HCT116 (cell line): ENCODE data around the gene SHF. TPM values are rescaled to one million over a fixed set of nuclear protein-coding genes. Genes with fewer than 3 reads are reported as not detected.
A peak's percentile ranks its signal among the peaks of the same experiment; 100 is the strongest.

Experiments used
- ATAC-seq: fragments of 200-7000 bp; cut with Tn5 transposase; 2 replicates; pipeline ENCODE4 v1.9.1; 2020; ENCODE audit warnings: mild to moderate bottlenecking, moderate library complexity
- BruUV-seq: library from RNA; stranded (reverse); fragments of 400-500 nt; replicated peaks from 2 replicates; lab custom pipeline; 2021; lab: Mats Ljungman, UMichigan
- CTCF ChIA-PET: fragments of 300-600 bp; sonication (Branson Sonifier 250); formaldehyde crosslinking; loops from one replicate; lab custom pipeline; 2021; ENCODE audit warnings: antibody characterized with exemption; lab: Charles Lee
- POLR2A ChIA-PET: fragments of 300-600, 350-600 bp; sonication (Branson Sonifier 250); formaldehyde crosslinking; loops from one replicate; lab custom pipeline; 2021; ENCODE audit warnings: antibody characterized with exemption; lab: Charles Lee
- RAD21 ChIA-PET, 2 experiments: fragments of 300-600 bp; sonication (Branson Sonifier 250); formaldehyde crosslinking; loops; one replicate each; lab custom pipeline; 2023; ENCODE audit warnings: low total read pairs in 2 of 2; ENCODE audit not compliant: uncharacterized antibody in 2 of 2, unreplicated experiment in 2 of 2, low non-redundant PET in 1 of 2; lab: Charles Lee
- DNase-seq: peaks from one replicate; pipeline ENCODE4 v3.0.0-alpha.2; 2010; ENCODE audit warnings: low read depth, low spot score
- H2AFZ ChIP-seq: fragments of 200-600 bp; shearing (Covaris generic), sonication (generic); 2 replicates; pipeline ENCODE4 v1.6.1; 2017; ENCODE audit warnings: low read depth, mixed run types, mixed read lengths, antibody characterized with exemption, low read length; ENCODE audit not compliant: poor library complexity, severe bottlenecking
- H3K27ac ChIP-seq: 2 replicates; pipeline ENCODE4 v1.5.1; 2012; ENCODE audit warnings: low read depth, low read length
- H3K27me3 ChIP-seq: fragments of 200-600 bp; sonication (generic); 2 replicates; pipeline ENCODE4 v1.6.1; 2016; ENCODE audit warnings: mixed run types, low read length, mixed read lengths; ENCODE audit not compliant: insufficient read depth
- H3K36me3 ChIP-seq, 2 experiments: fragments of 200-500 bp in 1 of 2; fragments of 200-600 bp in 1 of 2; sonication (Bioruptor generic) in 1 of 2; sonication (generic) in 1 of 2; 2 replicates each; pipeline versions ENCODE4 v1.5.1 to v1.6.1; 2014 to 2016; ENCODE audit warnings: low read length in 2 of 2, inconsistent platforms in 1 of 2, mixed read lengths in 1 of 2, mixed run types in 1 of 2; ENCODE audit not compliant: insufficient read depth in 2 of 2, control insufficient read depth in 1 of 2
- H3K4me1 ChIP-seq, 2 experiments: fragments of 200-600 bp in 1 of 2; sonication (generic) in 1 of 2; 2 replicates each; pipeline versions ENCODE4 v1.5.1 to v1.6.1; 2012 to 2017; ENCODE audit warnings: low read length in 2 of 2, inconsistent platforms in 1 of 2, mild to moderate bottlenecking in 1 of 2, mixed read lengths in 1 of 2, mixed run types in 1 of 2, moderate library complexity in 1 of 2; ENCODE audit not compliant: insufficient read depth in 2 of 2, control insufficient read depth in 1 of 2
- H3K4me2 ChIP-seq: fragments of 200-600 bp; sonication (generic); 2 replicates; pipeline ENCODE4 v1.6.1; 2017; ENCODE audit warnings: mixed run types, low read length, mixed read lengths
- H3K4me3 ChIP-seq, 2 experiments: fragments of 200-600 bp in 1 of 2; sonication (generic) in 1 of 2; replicated peaks in 1 of 2; 2 replicates each; pipeline ENCODE4 v1.5.1; 2011 to 2016; ENCODE audit warnings: low read length in 2 of 2, control low read depth in 1 of 2, low read depth in 1 of 2, mild to moderate bottlenecking in 1 of 2, mixed read lengths in 1 of 2, mixed run types in 1 of 2
- H3K79me2 ChIP-seq: fragments of 200-600 bp; sonication (generic); 2 replicates; pipeline ENCODE4 v1.6.1; 2017; ENCODE audit warnings: mild to moderate bottlenecking, mixed run types, low read length, moderate library complexity, mixed read lengths; ENCODE audit not compliant: insufficient read depth
- H3K9ac ChIP-seq: fragments of 200-600 bp; sonication (generic); 2 replicates; pipeline ENCODE4 v1.6.1; 2016; ENCODE audit warnings: low read length, mixed read lengths
- H3K9me2 ChIP-seq: fragments of 200-600 bp; sonication (generic), shearing (Covaris generic); 2 replicates; pipeline ENCODE4 v1.6.1; 2017; ENCODE audit warnings: mixed run types, mild to moderate bottlenecking, moderate library complexity; ENCODE audit not compliant: insufficient read depth
- H3K9me3 ChIP-seq, 2 experiments: fragments of 200-500 bp in 1 of 2; fragments of 200-600 bp in 1 of 2; sonication (Bioruptor generic) in 1 of 2; sonication (generic) in 1 of 2; 2 replicates each; pipeline ENCODE4 v1.6.1; 2014 to 2017; ENCODE audit warnings: low read length in 2 of 2, mixed read lengths in 2 of 2, inconsistent platforms in 1 of 2, low read depth in 1 of 2, mild to moderate bottlenecking in 1 of 2, mixed run types in 1 of 2, moderate library complexity in 1 of 2; ENCODE audit not compliant: control insufficient read depth in 1 of 2, insufficient read depth in 1 of 2
- H4K20me1 ChIP-seq: fragments of 200-600 bp; sonication (generic), shearing (Covaris generic); 2 replicates; pipeline ENCODE4 v1.6.1; 2017; ENCODE audit warnings: mixed run types, mild to moderate bottlenecking, moderate library complexity; ENCODE audit not compliant: insufficient read depth
- CEBPB ChIP-seq: IDR thresholded peaks from 2 replicates; pipeline ENCODE4 v1.6.1; 2012; ENCODE audit warnings: low read depth
- EGR1 ChIP-seq: IDR thresholded peaks from 2 replicates; pipeline ENCODE4 v1.6.1; 2012; ENCODE audit warnings: low read depth
- ELF1 ChIP-seq: IDR thresholded peaks from 2 replicates; pipeline ENCODE4 v1.6.1; 2012; ENCODE audit warnings: low read depth, borderline replicate concordance
- EZH2phosphoT487 ChIP-seq: fragments of 200-600 bp; IDR thresholded peaks from 2 replicates; pipeline ENCODE4 v1.6.1; 2018; ENCODE audit warnings: antibody characterized with exemption, borderline replicate concordance
- POLR2A ChIP-seq: IDR thresholded peaks from 2 replicates; pipeline ENCODE4 v1.7.0; 2011; ENCODE audit warnings: borderline replicate concordance; ENCODE audit not compliant: insufficient read depth, insufficient read length; ENCODE audit errors: extremely low read depth
- POLR2AphosphoS5 ChIP-seq: IDR thresholded peaks from 2 replicates; pipeline ENCODE4 v1.6.1; 2011; ENCODE audit warnings: mild to moderate bottlenecking, low read depth, low read length, moderate library complexity
- RAD21 ChIP-seq: IDR thresholded peaks from 2 replicates; pipeline ENCODE4 v1.6.1; 2012; ENCODE audit warnings: low read depth, mild to moderate bottlenecking
- SIN3A ChIP-seq: IDR thresholded peaks from 2 replicates; pipeline ENCODE4 v1.6.1; 2012; ENCODE audit warnings: low read depth
- SP1 ChIP-seq: IDR thresholded peaks from 2 replicates; pipeline ENCODE4 v1.6.1; 2012; ENCODE audit warnings: low read depth
- SRF ChIP-seq: IDR thresholded peaks from 2 replicates; pipeline ENCODE4 v1.6.1; 2012; ENCODE audit warnings: low read depth
- TCF7L2 ChIP-seq: IDR thresholded peaks from 2 replicates; pipeline ENCODE4 v1.7.0; 2011; ENCODE audit warnings: borderline replicate concordance, inconsistent platforms; ENCODE audit not compliant: insufficient read depth, insufficient read length; ENCODE audit errors: extremely low read depth
- ZFX ChIP-seq: fragments of 450-650 bp; IDR thresholded peaks from 2 replicates; pipeline ENCODE4 v1.6.1; 2017
- intact Hi-C: fragments of 100-400 bp; cut with micrococcal nuclease; formaldehyde crosslinking; loops from 2 replicates; pipeline ENCODE4 v1.10.0; 2022
- total RNA-seq: library from RNA; stranded (reverse); gene quantifications from one replicate; pipeline ENCODE4 v1.2.1, GENCODE V29; 2021; ENCODE audit not compliant: unreplicated experiment
- TF ChIP-seq, protein P1 (sequence below): IDR thresholded peaks from 2 replicates; pipeline ENCODE4 v1.6.1; 2012
- TF ChIP-seq, protein P2 (sequence below): IDR thresholded peaks from 2 replicates; pipeline ENCODE4 v1.6.1; 2012
- TF ChIP-seq, protein P3 (sequence below), 3 experiments: fragments of 200-600 bp in 1 of 3; sonication (generic) in 1 of 3; IDR thresholded peaks in 2 of 3; conservative IDR thresholded peaks in 1 of 3; 2 replicates each; pipeline ENCODE4 v1.5.1; 2012 to 2017; ENCODE audit warnings: low read depth in 2 of 3, low read length in 2 of 3, antibody characterized with exemption in 1 of 3, borderline replicate concordance in 1 of 3, control low read depth in 1 of 3, mild to moderate bottlenecking in 1 of 3, mixed read lengths in 1 of 3, mixed run types in 1 of 3, moderate library complexity in 1 of 3; ENCODE audit not compliant: insufficient read depth in 1 of 3
- TF ChIP-seq, protein P4 (sequence below): IDR thresholded peaks from 2 replicates; pipeline ENCODE4 v1.6.1; 2012; ENCODE audit warnings: low read depth

Gene SHF
- total RNA-seq, 1 experiment from 2014 or later, result 2.6 TPM

- H4K20me1 ChIP-seq, result no peaks in the 10 kb centered on the region
- H3K36me3 ChIP-seq, result peaks cover 0 to under 1% of the 10 kb centered on the region in 2 experiments; a peak in 1 of 4 replicates
- CTCF ChIA-PET, result no interaction called here
- DNase-seq, result no peak
- H3K4me1 ChIP-seq, result peaks cover 0 to 4% of the 10 kb centered on the region in 2 experiments; a peak in 1 of 4 replicates
- BruUV-seq, result no TSS peak
- no peaks in the 10 kb centered on the region for H3K27me3 ChIP-seq
- no peak overlapping the region for H3K4me3 ChIP-seq
- H3K9me2 ChIP-seq, result no peaks in the 10 kb centered on the region
- POLR2A ChIA-PET, result no interaction called here
- H3K9me3 ChIP-seq, result no peaks in the 10 kb centered on the region
- no peak overlapping the region for H3K9ac ChIP-seq
- TF ChIP-seq, protein P1, sequence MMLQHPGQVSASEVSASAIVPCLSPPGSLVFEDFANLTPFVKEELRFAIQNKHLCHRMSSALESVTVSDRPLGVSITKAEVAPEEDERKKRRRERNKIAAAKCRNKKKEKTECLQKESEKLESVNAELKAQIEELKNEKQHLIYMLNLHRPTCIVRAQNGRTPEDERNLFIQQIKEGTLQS, result no peak
- TF ChIP-seq EZH2phosphoT487, result no peak
- TF ChIP-seq SIN3A, result no peak
- TF ChIP-seq POLR2A, result no peak
- no peak for TF ChIP-seq CEBPB
- no peak for TF ChIP-seq EGR1
- no peak for TF ChIP-seq POLR2AphosphoS5
- TF ChIP-seq, protein P2, sequence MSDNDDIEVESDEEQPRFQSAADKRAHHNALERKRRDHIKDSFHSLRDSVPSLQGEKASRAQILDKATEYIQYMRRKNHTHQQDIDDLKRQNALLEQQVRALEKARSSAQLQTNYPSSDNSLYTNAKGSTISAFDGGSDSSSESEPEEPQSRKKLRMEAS, result no peak
- TF ChIP-seq SRF, result no peak
- no peak for TF ChIP-seq TCF7L2
- no peak for TF ChIP-seq ELF1
- TF ChIP-seq, all 23 proteins: peak for 0
- Histone ChIP-seq H2AFZ (no peak overlapping the region), H3K4me2 (no peak overlapping the region), H3K79me2 (no peaks in the 10 kb centered on the region), H3K27ac (no peak overlapping the region)
- intact Hi-C loops, result no loop called here
- ATAC-seq, result no peak
- RAD21 ChIA-PET, result no interaction called here
Observed at GRCh38 chr15:45150997-45151396, 36.8 kb downstream of the SHF start.

DNA sequence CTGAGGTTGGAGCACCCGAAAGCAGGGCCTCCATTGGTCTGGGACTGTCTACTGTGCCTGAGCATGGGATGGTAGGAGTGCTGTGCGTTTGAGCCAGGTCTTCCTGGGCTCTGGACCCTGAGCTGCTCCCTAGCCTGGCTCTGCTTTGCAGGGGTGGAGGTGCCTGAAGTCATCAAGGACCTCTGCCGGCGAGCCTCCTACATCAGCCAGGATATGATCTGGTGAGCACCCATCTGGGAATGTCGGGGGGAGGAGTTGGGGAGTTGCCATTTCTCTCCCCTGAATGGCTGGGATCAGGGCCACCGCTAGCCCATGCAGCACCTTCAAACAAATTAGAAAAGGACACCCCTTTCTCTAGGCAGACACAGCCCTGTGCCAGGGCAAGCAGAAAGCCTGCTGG, 37.3 kb downstream of the SHF start:
- peaks cover 0 to 2% of the 10 kb centered on the region in 2 experiments; a peak in 1 of 4 replicates for H3K36me3 ChIP-seq
- BruUV-seq, result no TSS peak
- ChIA-PET POLR2A (no interaction called here), RAD21 (no interaction called here), CTCF (interaction anchor here (1.1 to 1.2 kb wide), 2 partner anchors 24 to 32 kb away, joined by 3 read pairs; no protein-coding TSS in a partner anchor)
- H3K4me1 ChIP-seq, result peaks cover 0 to 4% of the 10 kb centered on the region in 2 experiments; a peak in 1 of 4 replicates
- H4K20me1 ChIP-seq, result no peaks in the 10 kb centered on the region
- intact Hi-C loops, result no loop called here
- H3K79me2 ChIP-seq, result no peaks in the 10 kb centered on the region
- ATAC-seq, result peak; percentile 12; the same call in 1 of the 2 replicates
- no peak overlapping the region for H3K4me2 ChIP-seq
- no peak overlapping the region for H3K27ac ChIP-seq
- no peak overlapping the region for H3K9ac ChIP-seq
- H3K9me2 ChIP-seq, result no peaks in the 10 kb centered on the region
- DNase-seq, result no peak
- no peak overlapping the region for H3K4me3 ChIP-seq
- no peak overlapping the region for H2AFZ ChIP-seq
- H3K27me3 ChIP-seq, result no peaks in the 10 kb centered on the region
- no peaks in the 10 kb centered on the region for H3K9me3 ChIP-seq
- TF ChIP-seq ZFX, result no peak
- no peak for TF ChIP-seq TCF7L2
- no peak for TF ChIP-seq SRF
- TF ChIP-seq, protein P3, sequence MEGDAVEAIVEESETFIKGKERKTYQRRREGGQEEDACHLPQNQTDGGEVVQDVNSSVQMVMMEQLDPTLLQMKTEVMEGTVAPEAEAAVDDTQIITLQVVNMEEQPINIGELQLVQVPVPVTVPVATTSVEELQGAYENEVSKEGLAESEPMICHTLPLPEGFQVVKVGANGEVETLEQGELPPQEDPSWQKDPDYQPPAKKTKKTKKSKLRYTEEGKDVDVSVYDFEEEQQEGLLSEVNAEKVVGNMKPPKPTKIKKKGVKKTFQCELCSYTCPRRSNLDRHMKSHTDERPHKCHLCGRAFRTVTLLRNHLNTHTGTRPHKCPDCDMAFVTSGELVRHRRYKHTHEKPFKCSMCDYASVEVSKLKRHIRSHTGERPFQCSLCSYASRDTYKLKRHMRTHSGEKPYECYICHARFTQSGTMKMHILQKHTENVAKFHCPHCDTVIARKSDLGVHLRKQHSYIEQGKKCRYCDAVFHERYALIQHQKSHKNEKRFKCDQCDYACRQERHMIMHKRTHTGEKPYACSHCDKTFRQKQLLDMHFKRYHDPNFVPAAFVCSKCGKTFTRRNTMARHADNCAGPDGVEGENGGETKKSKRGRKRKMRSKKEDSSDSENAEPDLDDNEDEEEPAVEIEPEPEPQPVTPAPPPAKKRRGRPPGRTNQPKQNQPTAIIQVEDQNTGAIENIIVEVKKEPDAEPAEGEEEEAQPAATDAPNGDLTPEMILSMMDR (IDR thresholded peaks at IDR 0.05 in 2 of 3, conservative IDR thresholded peaks at IDR 0.05 in 1 of 3; ENCODE audit: borderline replicate concordance in 1 of 3, insufficient read depth in 1 of 3, low read depth in 2 of 3, low read length in 2 of 3), result no peak
- TF ChIP-seq RAD21, result no peak
- TF ChIP-seq SP1, result no peak
- TF ChIP-seq, protein P4, sequence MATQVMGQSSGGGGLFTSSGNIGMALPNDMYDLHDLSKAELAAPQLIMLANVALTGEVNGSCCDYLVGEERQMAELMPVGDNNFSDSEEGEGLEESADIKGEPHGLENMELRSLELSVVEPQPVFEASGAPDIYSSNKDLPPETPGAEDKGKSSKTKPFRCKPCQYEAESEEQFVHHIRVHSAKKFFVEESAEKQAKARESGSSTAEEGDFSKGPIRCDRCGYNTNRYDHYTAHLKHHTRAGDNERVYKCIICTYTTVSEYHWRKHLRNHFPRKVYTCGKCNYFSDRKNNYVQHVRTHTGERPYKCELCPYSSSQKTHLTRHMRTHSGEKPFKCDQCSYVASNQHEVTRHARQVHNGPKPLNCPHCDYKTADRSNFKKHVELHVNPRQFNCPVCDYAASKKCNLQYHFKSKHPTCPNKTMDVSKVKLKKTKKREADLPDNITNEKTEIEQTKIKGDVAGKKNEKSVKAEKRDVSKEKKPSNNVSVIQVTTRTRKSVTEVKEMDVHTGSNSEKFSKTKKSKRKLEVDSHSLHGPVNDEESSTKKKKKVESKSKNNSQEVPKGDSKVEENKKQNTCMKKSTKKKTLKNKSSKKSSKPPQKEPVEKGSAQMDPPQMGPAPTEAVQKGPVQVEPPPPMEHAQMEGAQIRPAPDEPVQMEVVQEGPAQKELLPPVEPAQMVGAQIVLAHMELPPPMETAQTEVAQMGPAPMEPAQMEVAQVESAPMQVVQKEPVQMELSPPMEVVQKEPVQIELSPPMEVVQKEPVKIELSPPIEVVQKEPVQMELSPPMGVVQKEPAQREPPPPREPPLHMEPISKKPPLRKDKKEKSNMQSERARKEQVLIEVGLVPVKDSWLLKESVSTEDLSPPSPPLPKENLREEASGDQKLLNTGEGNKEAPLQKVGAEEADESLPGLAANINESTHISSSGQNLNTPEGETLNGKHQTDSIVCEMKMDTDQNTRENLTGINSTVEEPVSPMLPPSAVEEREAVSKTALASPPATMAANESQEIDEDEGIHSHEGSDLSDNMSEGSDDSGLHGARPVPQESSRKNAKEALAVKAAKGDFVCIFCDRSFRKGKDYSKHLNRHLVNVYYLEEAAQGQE, result no peak
- no peak for TF ChIP-seq EGR1
- TF ChIP-seq, protein P2, result no peak
